Heart right ventricle (tissue), 16 donors: ENCODE measurements around the gene MRAS. TPM values are rescaled to one million over a fixed set of nuclear protein-coding genes. Genes with fewer than 3 reads are reported as not detected.

Source experiments
- ATAC-seq, 8 donors: fragments of 200-7000 bp; cut with Tn5 transposase; one replicate each; pipeline ENCODE4 v1.9.1; 2020; ENCODE audit warnings: mild to moderate bottlenecking in 8 of 8, moderate library complexity in 8 of 8, moderate number of reproducible peaks in 1 of 8
- DNase-seq, 2 donors: peaks; one replicate each; pipeline ENCODE4 v3.0.0-alpha.2; 2020
- H3K27ac ChIP-seq, 10 donors: fragments of 200-600 bp; sonication (generic) in 2 of 10; one replicate each; pipeline versions ENCODE4 v1.5.0 to v1.8.0; 2020 to 2022; ENCODE audit warnings: mild to moderate bottlenecking in 3 of 10
- H3K27me3 ChIP-seq, 7 donors: fragments of 200-600 bp; one replicate each; pipeline ENCODE4 v1.8.0; 2021 to 2022; ENCODE audit warnings: mild to moderate bottlenecking in 2 of 7
- H3K36me3 ChIP-seq, 9 donors: fragments of 200-600 bp; sonication (generic) in 1 of 9; one replicate each; pipeline versions ENCODE4 v1.5.0 to v1.8.0; 2020 to 2022; ENCODE audit warnings: mild to moderate bottlenecking in 2 of 9
- H3K4me1 ChIP-seq, 9 donors: fragments of 200-600 bp; sonication (generic) in 1 of 9; one replicate each; pipeline versions ENCODE4 v1.5.0 to v1.8.0; 2020 to 2022; ENCODE audit warnings: mild to moderate bottlenecking in 4 of 9
- H3K4me3 ChIP-seq, 10 donors: fragments of 200-600 bp; sonication (generic) in 2 of 10; one replicate each; pipeline versions ENCODE4 v1.5.0 to v1.8.0; 2020 to 2022; ENCODE audit warnings: mild to moderate bottlenecking in 7 of 10, moderate library complexity in 2 of 10
- H3K9me3 ChIP-seq, 11 donors: fragments of 200-600 bp in 10 of 11; sonication (generic) in 2 of 11; one replicate each; pipeline versions ENCODE4 v1.5.0 to v1.8.0; 2013 to 2022; ENCODE audit warnings: mild to moderate bottlenecking in 2 of 11, control low read depth in 1 of 11, moderate library complexity in 1 of 11
- CTCF ChIP-seq, 9 donors: fragments of 200-600 bp; sonication (generic) in 2 of 9; IDR thresholded peaks; one replicate each; pipeline versions ENCODE4 v1.5.0 to v1.8.0; 2021 to 2022; ENCODE audit warnings: antibody characterized with exemption in 9 of 9, mild to moderate bottlenecking in 5 of 9, moderate library complexity in 1 of 9
- WGBS, 2 donors: extraction: QIAGEN DNeasy Blood & Tissue Kit; methylation state at CpG; one replicate each; pipeline ENCODE4 v1.1.7; 2013; ENCODE audit warnings: inconsistent platforms in 1 of 2; 5-methylcytosine and 5-hydroxymethylcytosine counted together
- intact Hi-C, 10 donors: fragments of 100-400 bp; cut with DNase I; formaldehyde crosslinking; loops; one replicate each; pipeline versions ENCODE4 v1.11.1 to v1.14.2; 2022
- polyA plus RNA-seq, 2 donors: library from polyadenylated mRNA; stranded (reverse); fragments of 200-250 nt; gene quantifications; one replicate each; pipeline ENCODE4 v1.2.3, GENCODE V29; 2013
- total RNA-seq, 10 donors: library from RNA; stranded (reverse); fragmentation: NEBNext Ultra II Directional in 3 of 10; extraction: Animal tissue kit (Norgen Biotek cat#: 25700) in 3 of 10; gene quantifications; one replicate each; pipeline versions ENCODE4 v1.2.1 to v1.2.4, GENCODE V29; 2021 to 2023
- donor health status: Arrhythmogenic right ventricular cardiomyopathy.
- donor health status: ischemic (EF 13 %, LVEDD 7.1; RV severe dilation, severe dysfunction).
- donor health status: healthy with polysubstance abuse.
- donor health status: DM: no; HTN: yes; CAD: no.
- donor health status: DM: no; HTN: no; CAD: no.
- donor health status: ischemic (EF 25% LVEDD 6.9; RV normal size, moderate dysfunction).
- donor health status: ischemic (EF 25% LVEDD 5.7; RV mildly dilated, moderate dysfunction).
- donor health status: healthy.
- donor health status: DM: yes; HTN: yes; CAD: no.
- donor health status: Ischemic cardiomyopathy.
- donor health status: ischemic (EF 35%, LVEDD 5.7; RV mildly dilated, moderate dysfunction).
- donor health status: nonischemic (EF 11% LVEDD 7.7; RV severe dilation, severe dysfunction).
- donor health status: DM: yes; HTN: yes; CAD: no.
- donor health status: PGD.
- donor health status: ischemic (EF 29% LVEDD 5.4; RV normal size, mild dysfunction).
- donor health status: nonischemic (EF 23%, LVEDD 6.1; RV moderate dilation, normal function).

Gene MRAS
- total and polyA plus RNA-seq, 12 donors, result 78.6 to 381 (median 256) TPM

GRCh38 chr3:138377804-138378203, 29.4 kb downstream of the MRAS start:
- peak overlapping the region; percentile 35 to 94 (median 80) for H3K27ac ChIP-seq

GRCh38 chr3:138378331-138378730, 30.0 kb downstream of the MRAS start:
- ATAC-seq (no peak), DNase-seq (no peak)
- intact Hi-C loops, result no loop called here
- Histone ChIP-seq H3K27me3 (no peaks in the 10 kb centered on the region), H3K9me3 (no peaks in the 10 kb centered on the region), H3K4me3 (no peak overlapping the region), H3K27ac (peak overlapping the region; percentile 35 to 94 (median 80)), H3K36me3 (peaks cover 0 to 38% (median 0%) of the 10 kb centered on the region in 9 donors), H3K4me1 (peaks cover 18 to 91% (median 67%) of the 10 kb centered on the region in 9 donors)
- WGBS, 2 donors, result 78 to 82% methylated on average over 5 of the region's 5 CpGs
- no peak for TF ChIP-seq CTCF (IDR thresholded peaks at IDR 0.05)

More at GRCh38 chr3:138377804-138378203, 29.4 kb downstream of the MRAS start:
- no peak for DNase-seq
- no peak for ATAC-seq
- Histone ChIP-seq H3K9me3 (no peaks in the 10 kb centered on the region), H3K4me3 (no peak overlapping the region), H3K27me3 (no peaks in the 10 kb centered on the region), H3K4me1 (peaks cover 17 to 89% (median 63%) of the 10 kb centered on the region in 9 donors), H3K36me3 (peaks cover 0 to 33% (median 0%) of the 10 kb centered on the region in 9 donors)
- intact Hi-C loops, result no loop called here
- WGBS, 2 donors, result 58 to 66% methylated on average over 5 of the region's 5 CpGs
- no peak for TF ChIP-seq CTCF (IDR thresholded peaks at IDR 0.05)

GRCh38 chr3:138378990-138379389, 30.6 kb downstream of the MRAS start:
- Histone ChIP-seq H3K9me3 (no peaks in the 10 kb centered on the region), H3K27me3 (no peaks in the 10 kb centered on the region), H3K4me1 (peaks cover 18 to 91% (median 72%) of the 10 kb centered on the region in 9 donors), H3K4me3 (no peak overlapping the region), H3K27ac (peak overlapping the region in 9 of 10 donors; percentile 17 to 94 (median 86)), H3K36me3 (peaks cover 0 to 40% (median 0%) of the 10 kb centered on the region in 9 donors)
- DNase-seq (no peak), ATAC-seq (no peak)
- intact Hi-C loops, result no loop called here
- no peak for TF ChIP-seq CTCF (IDR thresholded peaks at IDR 0.05)
- WGBS, 2 donors, result 50 to 67% methylated on average over 1 of the region's 1 CpG

- DNase-seq, result peak; percentile 48 to 65
- peak overlapping the region; percentile 66 to 94 (median 86) for H3K27ac ChIP-seq
- H3K27me3 ChIP-seq, result no peaks in the 10 kb centered on the region
- peaks cover 18 to 86% (median 55%) of the 10 kb centered on the region in 9 donors for H3K4me1 ChIP-seq
- H3K9me3 ChIP-seq, result no peaks in the 10 kb centered on the region
- TF ChIP-seq CTCF (IDR thresholded peaks at IDR 0.05), result no peak
- no peak overlapping the region for H3K4me3 ChIP-seq
- 40 to 48% methylated on average over 5 of the region's 5 CpGs for WGBS, 2 donors
- intact Hi-C loops, result no loop called here
- peaks cover 0 to 24% (median 0%) of the 10 kb centered on the region in 9 donors for H3K36me3 ChIP-seq
- ATAC-seq, result peak; percentile 26 to 71 (median 68)
Observed at GRCh38 chr3:138381413-138381901, 33.1 kb downstream of the MRAS start.
